IPS DF 4.7 (cell line): ENCODE data around the gene PLXND1.

ENCODE experiments used
- DNase-seq: peaks from one replicate; pipeline ENCODE4 v3.0.0-alpha.2; 2013; ENCODE audit warnings: low spot score; ENCODE audit errors: extremely low read depth

Gene PLXND1

DNA sequence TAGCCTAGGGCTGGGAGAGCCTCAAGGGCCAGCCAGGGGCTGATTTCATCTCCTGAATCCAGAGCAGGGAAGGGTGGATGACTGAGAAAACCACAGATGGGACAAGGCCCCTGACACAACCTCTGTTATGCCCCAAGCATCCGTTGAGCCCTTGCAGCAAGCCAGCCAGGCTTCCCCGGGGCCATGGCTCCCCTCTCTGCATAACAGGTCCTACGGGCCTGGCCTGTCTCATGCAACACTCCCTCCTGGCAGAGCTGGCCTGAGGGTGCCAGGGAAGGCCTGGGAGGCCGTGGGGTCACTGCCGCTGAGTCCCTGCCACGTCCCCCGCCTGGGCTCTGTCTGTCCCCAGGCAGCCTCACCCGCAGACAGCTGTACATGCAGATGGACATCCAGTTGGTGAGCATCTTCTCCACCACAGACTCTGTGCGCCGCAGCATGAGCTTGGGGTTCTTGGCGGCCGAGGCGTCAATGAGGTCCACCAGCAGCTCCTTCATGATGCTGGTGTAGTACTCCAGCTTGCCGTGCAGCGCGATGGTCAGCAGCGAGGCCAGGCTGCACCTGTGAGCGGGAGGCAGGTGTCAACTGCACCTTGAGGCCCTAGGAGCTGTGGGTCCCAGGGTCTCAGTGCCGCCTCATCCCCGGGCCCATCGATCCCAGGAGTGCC is 41.4 kb downstream of the PLXND1 start:
- DNase-seq, result no peak

DNA sequence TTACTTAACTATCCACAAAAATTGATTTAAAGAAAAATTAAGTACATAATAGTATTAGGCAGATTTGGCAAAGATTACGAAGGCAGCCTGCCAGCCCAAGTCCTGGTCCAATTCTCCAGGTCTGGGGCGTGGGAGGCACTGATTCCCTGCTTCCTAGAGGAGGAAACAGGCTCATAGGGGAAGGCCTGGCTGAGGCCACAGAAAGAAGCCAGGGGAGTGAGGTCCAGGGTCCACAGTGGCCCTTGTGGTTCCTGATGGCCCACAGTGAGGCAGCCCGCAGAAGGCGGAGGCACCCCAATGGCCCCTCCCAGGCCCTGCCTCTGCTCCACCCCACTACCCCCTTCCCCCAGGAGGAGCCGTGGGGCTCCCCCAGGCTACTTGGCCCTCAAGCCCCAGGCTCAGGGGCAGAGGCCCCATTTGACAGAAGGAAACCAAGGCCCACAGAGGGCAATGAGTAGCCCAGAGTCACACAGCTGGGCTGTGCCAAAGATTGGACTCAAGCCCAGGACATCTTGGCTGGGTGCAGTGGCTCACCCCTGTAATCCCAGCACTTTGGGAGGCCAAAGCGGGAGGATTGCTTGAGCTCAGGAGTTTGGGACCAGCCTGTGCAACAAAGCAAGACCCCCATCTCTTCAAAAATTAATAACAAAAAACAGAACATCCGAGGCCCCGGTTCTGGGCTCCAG is 42.5 kb downstream of the PLXND1 start:
- DNase-seq, result no peak

DNA sequence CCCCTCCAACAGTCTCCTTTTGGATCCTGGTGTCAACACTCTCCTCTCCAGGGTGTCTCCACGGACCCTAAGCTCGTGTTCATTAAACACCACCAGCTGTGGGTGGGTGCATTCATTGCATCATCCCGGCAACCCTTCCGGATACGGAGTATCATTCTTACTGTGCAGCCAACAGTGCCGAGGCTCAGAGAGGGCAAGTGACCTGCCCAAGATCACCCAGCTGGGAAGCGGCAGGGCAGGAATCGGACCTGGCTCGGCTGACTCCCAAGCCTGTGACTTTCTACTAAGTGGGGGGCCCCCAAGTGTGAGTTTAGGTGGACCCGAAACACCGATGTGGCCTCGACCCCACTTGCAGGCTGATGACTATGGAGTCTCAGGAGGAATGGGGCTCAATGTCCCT is 43.1 kb downstream of the PLXND1 start:
- no peak for DNase-seq

GRCh38 chr3:129562803-129563202 is 43.7 kb downstream of the PLXND1 start:
- no peak for DNase-seq

DNA sequence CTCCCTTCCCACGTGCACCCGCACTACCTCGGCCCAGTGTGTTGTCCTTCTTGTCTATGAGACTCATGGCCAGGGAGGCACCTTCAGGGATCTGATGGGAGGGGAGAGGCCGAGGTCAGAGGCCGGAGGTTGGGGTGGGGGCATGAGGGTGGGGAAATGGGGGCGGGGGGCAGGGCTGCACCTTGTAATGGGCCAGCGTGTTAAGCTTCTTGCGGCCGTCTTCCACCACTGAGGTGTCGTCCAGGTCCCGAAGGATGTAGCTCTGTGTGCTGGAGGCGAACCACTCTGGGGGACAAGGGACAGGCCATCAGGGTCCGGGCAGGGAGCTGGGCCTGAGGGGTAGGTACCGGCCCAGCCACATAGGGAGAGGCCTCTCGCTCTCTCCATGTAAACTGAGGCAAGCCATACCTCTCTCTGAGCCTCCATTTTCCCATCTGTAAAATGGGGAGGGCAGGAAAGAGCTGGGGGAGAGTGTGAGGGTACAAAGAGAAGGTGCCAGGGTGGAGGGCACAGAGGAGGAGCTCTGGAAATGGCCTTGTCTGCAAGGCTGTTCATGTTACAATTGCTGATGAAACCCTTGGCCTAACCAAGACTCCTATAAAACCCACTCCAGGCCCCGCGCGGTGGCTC is 44.7 kb downstream of the PLXND1 start:
- no peak for DNase-seq

GRCh38 chr3:129560911-129561594 is 45.4 kb downstream of the PLXND1 start:
- DNase-seq, result no peak

DNA sequence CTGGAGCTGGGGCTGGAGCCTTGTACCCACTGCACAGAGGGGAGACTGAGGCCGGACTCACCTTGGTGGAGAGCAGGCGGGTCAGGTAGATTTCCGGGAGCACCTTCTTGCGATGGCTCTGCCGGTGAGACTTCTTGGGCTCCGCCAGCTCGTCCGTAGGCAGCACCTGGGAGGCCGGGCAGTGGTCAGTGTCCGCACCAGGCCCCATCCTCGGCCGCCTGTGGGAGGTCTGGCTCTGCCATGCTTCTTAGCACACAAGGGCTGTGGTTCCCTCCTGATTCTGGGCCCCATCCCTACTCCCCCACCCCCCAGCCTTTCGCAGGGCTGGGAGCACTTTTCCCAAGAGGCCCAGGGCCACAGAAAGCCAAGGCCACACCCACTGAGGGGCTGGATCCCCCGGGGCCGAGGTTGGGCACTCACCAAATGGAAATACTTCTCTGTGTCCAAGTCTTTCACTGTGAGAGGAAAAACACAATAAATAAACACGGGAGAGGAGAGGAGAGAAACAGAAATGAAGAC is 46.1 kb downstream of the PLXND1 start:
- DNase-seq, result no peak

- no peak for DNase-seq
Observed at GRCh38 chr3:129559565-129560079, 46.9 kb downstream of the PLXND1 start.

DNA sequence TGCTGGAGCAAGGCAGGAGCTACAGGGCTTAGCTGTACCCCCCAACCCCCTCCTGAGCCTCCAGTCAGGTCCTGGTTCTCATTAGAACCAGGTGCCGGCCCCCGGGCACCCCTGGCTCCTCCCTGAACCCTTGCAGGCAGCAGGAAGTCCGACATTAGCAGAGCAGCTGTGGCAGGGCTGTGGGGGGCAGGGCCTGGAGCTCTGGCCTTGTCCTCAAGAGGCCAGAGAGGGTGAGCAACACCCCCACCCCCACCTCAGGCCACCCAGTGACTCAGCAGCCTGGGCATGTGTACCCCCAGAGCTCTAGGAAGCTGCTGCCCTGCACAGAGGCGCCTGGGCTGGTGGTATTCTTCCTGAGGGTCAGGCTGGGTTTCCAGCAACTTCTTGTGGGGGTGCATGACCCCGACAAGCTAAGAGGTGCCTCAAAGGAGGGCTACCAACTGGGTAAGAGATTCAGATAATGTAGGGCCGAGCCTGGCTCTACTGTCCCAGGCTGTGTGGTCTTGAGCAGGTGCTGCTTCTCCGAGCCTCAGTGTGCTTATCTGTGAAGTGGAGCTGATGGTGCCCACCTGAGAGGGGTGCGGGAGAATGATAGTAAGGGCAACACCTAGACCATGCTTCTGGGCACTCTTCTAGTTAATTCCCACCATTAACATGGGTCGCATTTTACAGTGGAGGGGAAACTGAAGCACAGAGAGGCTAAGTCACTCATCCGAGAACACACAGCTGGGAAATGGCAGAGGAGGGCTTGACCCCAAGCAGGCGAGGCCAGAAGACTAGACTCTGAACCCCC is 47.5 kb downstream of the PLXND1 start:
- no peak for DNase-seq

GRCh38 chr3:129558081-129558771 is 48.2 kb downstream of the PLXND1 start:
- no peak for DNase-seq

DNA sequence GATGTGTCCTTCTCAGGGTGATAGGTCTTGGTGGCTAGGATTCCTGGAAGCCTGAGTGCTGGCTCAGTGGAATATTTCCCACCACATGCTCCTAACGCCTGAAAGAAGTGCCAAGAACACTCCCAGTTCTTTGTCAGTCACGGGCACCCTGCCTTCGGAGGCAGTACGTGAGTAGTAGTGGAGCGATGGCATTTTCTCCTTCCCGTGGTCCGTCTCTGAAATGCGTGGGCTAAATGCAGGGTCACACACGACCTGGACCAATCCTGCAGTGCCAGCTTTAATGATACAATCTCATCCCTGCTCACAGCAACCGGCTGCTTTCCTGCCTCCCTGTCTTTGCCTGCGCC is 49.0 kb downstream of the PLXND1 start:
- no peak for DNase-seq

DNA sequence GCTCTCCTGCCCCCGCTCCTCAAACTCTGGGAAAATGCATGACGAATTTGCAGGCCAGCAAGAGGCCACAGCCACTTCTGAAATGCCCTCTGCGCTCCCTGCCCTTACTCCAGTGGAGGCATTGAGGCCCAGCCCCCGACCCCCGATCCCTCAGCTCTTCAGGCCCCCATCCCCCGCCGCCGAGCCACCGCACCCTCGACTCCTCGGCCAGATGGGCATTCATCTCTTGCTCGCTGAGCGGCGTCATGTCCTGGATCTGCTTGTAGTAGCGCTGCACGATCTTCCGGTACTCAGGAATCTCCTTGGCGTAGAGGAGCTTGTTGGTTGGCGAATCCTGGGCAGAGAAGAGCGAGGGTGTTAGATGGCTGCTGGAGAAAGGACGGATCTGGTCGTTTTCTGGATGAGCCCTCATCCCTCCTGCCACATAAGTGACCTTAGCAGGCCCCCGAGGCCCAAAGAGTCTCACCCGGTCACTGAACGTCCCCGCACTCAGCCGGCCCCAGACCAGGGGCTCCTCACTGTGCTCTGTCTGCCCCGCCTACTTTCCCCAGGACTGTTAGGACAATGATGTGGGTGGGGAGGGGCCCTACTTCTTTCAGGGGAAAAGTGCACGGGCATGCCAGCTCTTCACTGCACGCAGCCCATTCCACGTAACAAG is 49.5 kb downstream of the PLXND1 start:
- DNase-seq, result no peak

DNA sequence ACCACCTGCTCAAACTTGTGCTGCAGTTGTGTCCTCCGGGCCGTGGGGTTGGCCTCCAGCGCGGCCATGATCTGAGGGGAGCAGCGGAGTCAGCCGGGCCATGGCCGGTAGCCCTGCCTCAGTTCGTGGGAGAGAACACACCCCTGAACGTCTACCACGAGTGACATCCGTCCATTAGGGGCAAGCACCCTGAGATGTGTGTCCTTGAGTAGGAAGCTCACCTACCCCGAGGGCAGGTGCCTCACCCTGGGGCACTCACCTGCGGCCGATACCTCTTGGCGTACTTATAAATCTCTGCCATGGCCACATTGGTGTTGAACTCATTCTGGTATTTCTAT is 50.1 kb downstream of the PLXND1 start:
- DNase-seq, result no peak

GRCh38 chr3:129555616-129556357 is 50.7 kb downstream of the PLXND1 start:
- no peak for DNase-seq

DNA sequence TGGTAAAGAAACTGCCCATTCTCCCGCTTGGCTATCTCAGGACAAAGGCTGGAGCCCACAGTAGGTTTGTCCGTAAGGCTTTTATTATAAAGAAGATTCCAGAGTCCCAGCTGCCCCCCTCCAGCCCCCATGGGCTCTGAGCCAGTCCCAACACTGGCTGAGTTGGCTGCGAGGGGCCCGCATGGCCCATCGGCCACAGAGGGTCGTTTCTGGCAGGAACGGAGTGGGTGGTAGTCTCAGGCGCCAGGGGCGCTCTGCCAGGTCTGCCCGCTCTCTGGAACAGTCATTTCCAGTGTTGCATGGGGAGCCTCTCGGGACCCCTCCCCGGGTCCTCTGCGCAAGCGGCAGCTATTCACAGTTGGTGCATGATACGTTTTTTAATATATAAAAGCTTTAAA is 51.3 kb downstream of the PLXND1 start:
- DNase-seq, result no peak

GRCh38 chr3:129554356-129555152 is 51.9 kb downstream of the PLXND1 start:
- no peak for DNase-seq

DNA sequence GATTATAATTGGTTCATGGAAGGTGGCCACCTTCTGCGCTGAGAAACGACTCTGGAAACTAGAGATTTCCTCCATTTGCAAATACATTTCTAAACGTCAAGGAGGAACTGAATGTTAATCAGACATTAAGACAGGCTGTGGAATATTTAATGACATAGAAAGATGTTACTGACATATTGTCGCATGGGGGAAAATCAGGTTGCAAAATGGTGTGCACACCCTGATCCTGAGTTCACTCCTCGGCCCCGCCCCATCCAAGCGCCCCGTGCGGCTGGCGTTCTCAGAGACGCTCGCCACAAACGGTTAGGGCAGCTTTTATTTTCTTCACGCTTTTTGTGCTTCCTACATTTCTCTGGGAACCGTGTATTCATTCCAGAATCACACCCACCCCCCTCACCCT is 52.8 kb downstream of the PLXND1 start:
- DNase-seq, result no peak

GRCh38 chr3:129553171-129553570 is 53.3 kb downstream of the PLXND1 start:
- no peak for DNase-seq
